Inflammatory macrophage treated with lipopolysaccharide for 1 hour (primary cell): ENCODE measurements around the gene SLC35F1.
A peak's percentile ranks its signal among the peaks of the same experiment; 100 is the strongest.
"Not testable (repeated sequence)": the region's sequence is repeated elsewhere in the genome, so short reads cannot be mapped to it uniquely, and the experiment has no call there.

Experiments
- DNase-seq, 2 donors: peaks; one replicate each; pipeline ENCODE4 v3.0.0-alpha.2; 2020 to 2022

The SLC35F1 gene

DNA sequence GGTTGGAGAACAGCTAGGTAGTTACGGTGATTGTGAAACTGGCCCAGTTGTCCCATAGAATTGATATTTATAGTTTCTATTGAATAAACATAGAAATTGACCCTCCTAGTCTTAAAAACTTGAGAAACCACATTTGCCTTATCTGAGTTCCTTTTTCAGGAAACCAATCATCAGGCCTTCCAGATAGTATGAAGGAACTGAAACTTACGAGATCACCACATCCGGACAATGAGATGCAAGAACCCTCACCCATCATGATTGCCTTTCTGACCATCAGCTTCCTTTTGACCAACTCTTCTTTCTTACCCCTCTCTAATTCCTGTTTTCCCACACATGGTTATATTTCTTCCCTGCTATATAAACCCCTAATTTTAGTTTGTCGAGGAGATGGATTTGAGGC is 21.8 kb downstream of the SLC35F1 start:
- DNase-seq, result no peak

GRCh38 chr6:117929501-117929900 is 22.4 kb downstream of the SLC35F1 start:
- no peak for DNase-seq

GRCh38 chr6:117930645-117931044 is 23.6 kb downstream of the SLC35F1 start:
- no peak for DNase-seq

DNA sequence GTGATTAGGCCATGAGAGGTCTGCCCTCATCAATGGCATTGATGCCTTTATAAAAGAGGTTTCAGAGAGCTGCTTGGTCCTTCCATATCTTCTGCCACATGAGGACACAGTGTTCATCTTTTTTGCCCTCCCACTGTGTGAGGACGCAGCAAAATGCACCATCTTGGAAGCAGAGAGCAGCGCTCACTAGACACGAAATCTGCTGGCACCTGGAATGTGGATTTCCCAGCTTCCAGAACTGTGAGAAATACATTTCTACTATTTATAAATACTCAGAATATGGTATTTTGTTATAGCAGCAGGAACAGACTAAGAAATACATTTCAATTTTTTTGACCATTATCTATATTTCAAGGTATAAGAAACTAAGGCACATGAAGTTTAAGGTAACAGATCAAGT is 24.9 kb downstream of the SLC35F1 start:
- no peak for DNase-seq

- no peak for DNase-seq
Measured at GRCh38 chr6:117932676-117933075, 25.6 kb downstream of the SLC35F1 start.

DNA sequence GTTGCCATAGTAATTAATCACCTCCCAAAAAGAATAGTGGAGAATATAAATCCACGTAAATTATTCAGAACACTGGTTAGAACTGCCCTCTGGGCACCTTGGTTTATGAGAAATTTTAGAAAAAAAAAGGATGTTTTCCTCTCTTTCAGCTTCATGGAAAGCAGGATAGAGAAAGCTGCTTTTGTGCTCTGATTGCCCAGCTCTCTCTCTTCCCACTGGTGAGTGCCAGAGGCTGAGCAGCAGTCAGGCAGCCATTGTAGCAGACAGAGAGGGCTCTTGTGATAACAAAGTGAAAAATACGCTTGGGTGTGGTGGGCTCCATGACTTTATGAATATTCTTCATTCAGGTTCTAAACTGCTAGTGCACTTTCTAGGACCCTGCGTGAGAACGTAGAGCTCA is 26.4 kb downstream of the SLC35F1 start:
- no peak for DNase-seq

DNA sequence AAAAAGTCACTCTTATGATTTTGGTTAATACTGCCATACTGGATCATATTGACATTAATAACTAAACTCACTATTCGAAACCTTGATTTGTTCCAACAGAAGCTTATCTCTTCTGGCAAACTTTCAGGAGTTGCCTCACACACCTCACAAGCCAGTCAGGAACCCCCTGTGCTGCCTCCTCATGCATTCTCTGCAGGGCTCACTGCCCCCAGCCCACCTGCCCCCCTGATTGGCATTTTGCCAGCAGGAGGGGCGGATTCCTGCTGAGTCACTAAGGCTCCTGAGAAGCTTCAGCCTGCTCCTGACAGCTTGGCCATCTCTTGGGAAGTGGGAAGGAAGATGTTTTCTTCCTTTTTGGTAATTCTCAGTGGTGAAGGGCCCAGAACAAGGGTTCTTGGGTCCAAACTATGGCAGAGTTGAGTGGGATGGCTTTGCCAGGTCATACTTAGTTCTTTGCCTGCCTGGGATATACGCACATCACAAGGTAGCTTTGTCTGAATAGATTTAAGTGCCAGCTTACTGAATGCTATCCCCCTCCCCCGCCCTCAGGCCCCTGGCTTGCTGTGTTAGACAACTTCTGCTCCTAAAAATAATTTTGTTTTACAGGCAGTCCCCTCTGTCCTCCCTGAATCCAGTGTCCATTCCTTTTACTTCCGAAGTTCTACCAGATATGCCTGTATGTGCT is 31.4 kb downstream of the SLC35F1 start:
- no peak for DNase-seq

GRCh38 chr6:117947234-117947633 is 40.2 kb downstream of the SLC35F1 start:
- no peak for DNase-seq

DNA sequence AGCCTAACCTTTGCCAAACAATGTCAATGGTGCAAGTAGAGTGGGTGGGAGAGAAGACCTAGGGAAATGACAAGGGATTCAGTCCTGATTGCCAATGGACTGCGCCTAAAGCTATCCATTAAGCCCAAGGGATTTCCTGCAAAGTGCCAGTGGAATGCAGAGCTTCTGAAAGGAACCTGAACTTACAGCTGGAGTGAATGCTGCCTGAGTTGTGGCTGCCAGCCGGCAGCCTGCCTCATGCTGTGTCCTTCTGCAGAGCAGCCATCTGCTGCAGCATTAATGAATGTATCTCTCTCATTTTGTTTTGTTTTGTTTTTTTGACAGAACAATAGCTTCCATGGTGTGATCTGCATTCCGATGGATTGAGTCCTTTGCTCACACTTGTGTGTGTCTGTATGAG is 44.7 kb downstream of the SLC35F1 start:
- no peak for DNase-seq

DNA sequence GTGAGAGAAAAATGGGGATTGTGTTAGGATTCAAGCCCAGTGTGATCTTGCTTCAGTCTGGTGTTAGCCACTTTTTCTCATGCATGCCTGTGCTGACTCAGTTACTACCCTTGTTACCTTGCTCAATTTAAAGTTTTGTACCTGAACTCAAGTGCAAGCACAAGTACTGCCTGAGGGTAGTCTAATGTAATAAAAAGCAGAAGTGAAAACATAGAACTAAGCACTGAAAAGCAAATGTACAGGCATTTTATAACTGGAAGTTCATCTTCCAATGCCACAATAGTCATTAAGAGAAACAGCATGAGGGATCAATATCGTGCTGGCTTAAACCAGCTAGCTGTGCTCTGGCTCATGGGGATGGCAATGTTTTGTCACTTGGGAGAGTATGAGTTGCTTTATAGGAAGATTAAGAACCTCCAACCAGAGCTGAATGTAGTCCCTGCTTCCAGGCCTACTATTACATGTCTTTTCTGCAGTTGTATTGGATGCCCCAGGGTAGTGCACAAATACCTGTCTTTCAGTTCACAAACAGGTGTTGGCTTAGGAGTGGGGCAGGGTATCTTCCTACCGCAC is 48.7 kb downstream of the SLC35F1 start:
- DNase-seq, result no peak

GRCh38 chr6:117956386-117956785 is 49.3 kb downstream of the SLC35F1 start:
- DNase-seq, result no peak

DNA sequence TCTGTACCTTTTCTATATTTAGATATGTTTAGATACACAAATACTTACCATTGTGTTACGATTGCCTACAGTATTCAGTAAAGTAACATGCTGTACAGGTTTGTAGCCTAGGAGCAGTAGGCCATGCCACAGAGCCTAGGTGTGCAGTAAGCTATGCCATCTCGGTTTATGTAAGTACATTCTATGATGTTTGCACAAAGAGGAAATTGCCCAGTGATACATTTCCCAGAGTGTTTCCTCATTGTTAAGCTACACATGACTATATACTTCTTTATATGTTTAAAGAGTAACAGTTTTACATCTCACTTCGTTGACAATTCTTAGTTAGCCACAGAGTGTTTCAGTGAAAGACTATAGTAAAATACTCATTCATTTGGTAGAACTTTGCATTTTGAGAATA is 51.5 kb downstream of the SLC35F1 start:
- no peak for DNase-seq

DNA sequence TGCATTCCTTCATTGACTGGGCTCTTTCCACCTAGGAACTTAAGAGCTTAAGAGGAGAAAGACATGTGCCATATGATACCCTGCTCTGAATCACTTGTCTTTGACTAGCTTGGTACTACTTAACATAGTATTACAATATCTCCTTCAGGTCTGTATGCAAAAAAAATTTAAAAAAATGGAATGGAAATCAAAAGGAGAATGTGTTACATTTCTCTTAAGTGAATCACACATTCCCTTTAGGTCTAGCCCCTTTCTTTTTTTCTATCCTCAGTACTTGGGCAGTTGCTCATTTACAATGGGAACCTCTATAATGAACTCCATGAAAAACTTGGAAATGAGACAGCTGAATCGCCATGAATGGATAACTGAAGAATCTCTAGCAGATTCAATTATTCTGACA is 53.8 kb downstream of the SLC35F1 start:
- DNase-seq, result no peak

DNA sequence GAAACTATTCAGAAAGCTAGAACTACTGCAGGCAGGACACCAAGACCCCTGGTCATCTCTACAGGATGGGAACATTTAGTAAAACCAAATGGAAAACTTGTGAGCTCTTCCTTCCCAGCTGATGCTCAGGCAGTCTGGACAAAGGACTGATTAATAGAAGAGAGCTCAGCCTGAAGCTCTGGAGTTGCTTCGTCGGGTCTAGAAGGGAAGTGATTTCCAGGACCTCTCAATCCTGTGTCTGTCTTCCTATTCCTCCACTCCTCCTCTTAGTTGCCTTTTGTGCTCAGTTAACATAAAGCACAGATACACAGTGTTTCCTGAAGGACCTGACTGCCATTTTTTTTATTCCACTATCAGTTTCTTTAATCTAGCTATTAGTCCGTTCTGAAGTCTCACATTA is 54.2 kb downstream of the SLC35F1 start:
- DNase-seq, result no peak

DNA sequence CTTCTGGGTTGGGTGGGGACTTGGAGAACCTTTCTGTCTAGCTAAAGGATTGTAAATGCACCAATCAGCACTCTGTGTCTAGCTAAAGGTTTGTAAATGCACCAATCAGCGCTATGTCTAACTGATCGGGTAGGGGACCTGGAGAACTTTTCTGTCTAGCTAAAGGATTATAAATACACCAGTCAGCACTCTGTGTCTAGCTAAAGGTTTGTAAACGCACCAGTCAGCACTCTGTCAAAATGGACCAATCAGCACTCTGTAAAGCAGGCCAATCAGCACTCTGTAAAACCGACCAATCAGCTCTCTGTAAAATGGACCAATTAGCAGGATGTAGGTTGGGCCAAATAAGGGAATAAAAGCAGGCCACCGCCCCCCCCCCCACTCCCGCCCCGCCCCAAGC is 58.7 kb downstream of the SLC35F1 start:
- not testable (repeated sequence) for DNase-seq

DNA sequence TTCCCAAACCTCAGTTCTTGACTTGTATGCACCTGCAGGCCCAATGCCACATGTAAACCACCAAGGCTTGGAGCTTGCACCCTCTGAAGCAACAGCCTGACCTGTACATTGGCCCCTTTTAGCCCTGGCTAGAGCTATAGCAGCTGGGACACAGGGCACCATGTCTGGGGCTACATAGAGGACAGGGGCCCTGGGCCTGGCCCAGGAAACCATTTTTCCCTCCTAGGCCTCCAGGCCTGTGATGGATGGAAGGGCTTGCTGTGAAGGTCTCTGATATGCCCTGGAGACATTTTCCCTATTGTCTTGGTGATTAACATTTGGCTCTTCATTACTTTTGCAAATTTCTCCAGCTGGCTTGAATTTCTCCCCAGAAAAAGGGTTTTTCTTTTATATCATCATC is 64.6 kb downstream of the SLC35F1 start:
- DNase-seq, result no peak

DNA sequence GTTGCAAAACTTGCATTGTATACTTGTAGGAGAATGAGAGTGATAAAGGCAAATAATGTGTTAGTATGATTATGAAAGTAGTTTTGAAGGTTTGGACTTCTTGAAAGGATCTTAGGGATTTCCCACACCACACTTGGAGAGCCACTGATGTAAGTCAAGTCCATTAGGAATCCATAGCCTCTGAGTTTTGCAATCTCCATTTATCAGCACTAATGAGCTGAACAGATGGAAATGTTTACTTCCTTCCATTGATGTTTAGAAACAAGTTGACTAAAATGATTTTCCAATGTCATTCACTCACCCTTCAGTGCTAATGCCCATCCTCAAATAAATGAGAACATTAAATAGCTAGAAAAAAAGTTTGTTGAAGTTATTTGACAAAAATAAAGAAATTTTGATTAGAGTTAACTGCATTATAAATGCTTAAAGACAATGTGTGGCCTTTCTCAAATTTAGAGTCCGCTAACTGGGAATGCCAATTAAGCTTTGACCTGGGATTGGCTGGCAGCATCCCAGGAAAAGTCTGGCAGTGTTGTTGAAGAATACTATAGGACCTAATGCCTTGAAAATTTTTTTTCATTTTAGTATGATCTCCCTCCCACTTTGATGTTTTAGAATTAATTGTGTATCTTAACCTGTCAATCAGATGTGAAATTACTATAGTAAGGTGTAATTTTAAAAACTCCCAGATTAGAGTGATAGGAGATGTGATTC is 68.0 kb downstream of the SLC35F1 start:
- DNase-seq, result no peak

GRCh38 chr6:117976030-117976651 is 69.1 kb downstream of the SLC35F1 start:
- peak; percentile 18 to 52 for DNase-seq

DNA sequence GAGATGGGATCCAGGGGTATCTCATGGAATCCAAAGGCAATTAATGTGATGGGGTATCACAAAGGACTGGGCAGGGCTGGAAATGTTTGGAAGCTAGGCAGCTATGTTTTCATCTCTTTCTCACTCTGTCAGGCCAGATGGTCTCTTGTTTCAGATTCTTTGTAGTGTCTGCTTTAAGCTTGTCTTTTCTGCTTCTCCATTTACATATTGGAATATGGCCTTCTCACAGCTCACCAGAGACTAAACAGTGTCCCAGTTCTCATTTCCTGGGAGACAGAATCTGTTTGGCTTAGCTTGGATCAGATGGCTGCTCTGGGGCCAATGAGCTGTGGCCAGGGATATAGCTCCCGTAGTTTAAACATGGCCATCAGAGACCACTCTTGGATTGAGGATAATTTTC is 78.9 kb downstream of the SLC35F1 start:
- DNase-seq, result no peak

GRCh38 chr6:117986396-117986795 is 79.3 kb downstream of the SLC35F1 start:
- no peak for DNase-seq

GRCh38 chr6:117989086-117989485 is 82.0 kb downstream of the SLC35F1 start:
- DNase-seq, result no peak

DNA sequence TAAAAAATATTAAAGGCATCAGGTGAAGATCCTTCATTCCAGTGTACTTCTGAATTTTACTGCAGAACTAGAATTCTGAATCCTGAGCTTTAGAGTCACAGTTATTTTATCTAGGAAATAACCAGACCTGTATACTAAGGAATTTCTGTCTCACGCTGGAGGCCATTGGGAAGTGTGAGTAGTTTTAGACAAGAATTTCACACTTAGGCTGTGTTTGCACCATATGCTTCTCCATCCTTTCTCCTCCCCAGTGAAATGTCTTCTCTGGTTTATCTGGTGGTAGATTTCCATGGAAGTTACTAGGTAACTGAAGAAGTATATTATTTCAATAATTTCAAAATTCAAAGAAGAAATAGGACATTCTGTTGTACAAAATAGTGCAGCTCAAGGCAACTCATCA is 83.1 kb downstream of the SLC35F1 start:
- no peak for DNase-seq

- no peak for DNase-seq
Measured at GRCh38 chr6:117992856-117993255, 85.8 kb downstream of the SLC35F1 start.

DNA sequence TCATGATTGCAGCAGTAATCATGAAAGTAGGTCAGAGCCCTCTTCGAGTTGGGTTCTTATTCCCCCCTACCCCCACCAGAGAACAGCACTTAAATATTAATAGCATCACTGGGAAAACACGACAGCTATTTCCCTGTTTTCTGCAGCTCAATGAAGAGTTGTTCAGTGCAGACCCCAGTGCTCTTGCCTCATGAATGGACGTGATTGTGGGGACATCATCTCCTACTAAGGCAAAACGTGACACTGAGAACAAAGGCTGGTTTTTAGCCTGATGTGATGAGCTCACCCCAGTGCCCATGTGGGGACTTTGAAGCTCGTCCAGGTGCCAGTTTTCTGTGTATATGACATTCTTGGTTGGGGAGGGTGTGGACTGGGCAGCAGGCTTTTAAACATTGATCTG is 105.9 kb downstream of the SLC35F1 start:
- no peak for DNase-seq
